Effector CD4-positive, alpha-beta T cell (primary cell): ENCODE results near the gene MYO18A.

Experiments used
- DNase-seq: peaks from one replicate; pipeline ENCODE4 v3.0.0-alpha.2; 2020

The MYO18A gene

GRCh38 chr17:29120433-29120832, 59.8 kb downstream of the MYO18A start:
- no peak for DNase-seq

- no peak for DNase-seq
Measured at GRCh38 chr17:29119265-29119664, 60.9 kb downstream of the MYO18A start.

- DNase-seq = peak; percentile 75
Measured at GRCh38 chr17:29116804-29117753, 63.1 kb downstream of the MYO18A start.

GRCh38 chr17:29115961-29116803, 64.0 kb downstream of the MYO18A start:
- peak; percentile 17 for DNase-seq

GRCh38 chr17:29115435-29115834, 64.8 kb downstream of the MYO18A start:
- no peak for DNase-seq

GRCh38 chr17:29114141-29114540, 66.1 kb downstream of the MYO18A start:
- no peak for DNase-seq

GRCh38 chr17:29113334-29113733, 66.9 kb downstream of the MYO18A start:
- DNase-seq = no peak

- no peak for DNase-seq
Measured at GRCh38 chr17:29112771-29113295, 67.4 kb downstream of the MYO18A start.

GRCh38 chr17:29111816-29112499, 68.2 kb downstream of the MYO18A start:
- DNase-seq = peak; percentile 58

- DNase-seq = no peak
Measured at GRCh38 chr17:29110372-29110757, 69.8 kb downstream of the MYO18A start.

- no peak for DNase-seq
Measured at GRCh38 chr17:29109477-29110371, 70.5 kb downstream of the MYO18A start.

GRCh38 chr17:29108823-29109476, 71.2 kb downstream of the MYO18A start:
- no peak for DNase-seq

- no peak for DNase-seq
Measured at GRCh38 chr17:29107933-29108822, 72.0 kb downstream of the MYO18A start.

GRCh38 chr17:29107084-29107483, 73.1 kb downstream of the MYO18A start:
- DNase-seq = no peak

- no peak for DNase-seq
Measured at GRCh38 chr17:29103341-29103740, 76.9 kb downstream of the MYO18A start.

- DNase-seq = no peak
Measured at GRCh38 chr17:29102741-29103181, 77.4 kb downstream of the MYO18A start.

GRCh38 chr17:29102046-29102445, 78.2 kb downstream of the MYO18A start:
- DNase-seq = no peak

- no peak for DNase-seq
Measured at GRCh38 chr17:29100296-29100695, 79.9 kb downstream of the MYO18A start.

GRCh38 chr17:29099527-29099926, 80.7 kb downstream of the MYO18A start:
- DNase-seq = no peak

- DNase-seq = no peak
Measured at GRCh38 chr17:29096094-29096493, 84.1 kb downstream of the MYO18A start.
